HG03066 (cell line): ENCODE results near the gene DMC1.
"Not testable (repeated sequence)": the region's sequence is repeated elsewhere in the genome, so short reads cannot be mapped to it uniquely, and the experiment has no call there.

Experiments
- ATAC-seq: cut with Tn5 transposase; IDR thresholded peaks from one replicate; pipeline ENCODE4 v1.9.1; 2021; ENCODE audit warnings: low read depth; ENCODE audit not compliant: unreplicated experiment

DMC1 gene

GRCh38 chr22:38470179-38470578, 99.8 kb downstream of the DMC1 start:
- not testable (repeated sequence) for ATAC-seq

- no peak for ATAC-seq
Observed at GRCh38 chr22:38469306-38469781, 100.6 kb downstream of the DMC1 start.
